ENCODE data around the gene PANX1. TPM values are rescaled to one million over a fixed set of nuclear protein-coding genes. Genes with fewer than 3 reads are reported as not detected.
"Not testable (repeated sequence)": the region's sequence is repeated elsewhere in the genome, so short reads cannot be mapped to it uniquely, and the experiment has no call there.

Gene PANX1
- polyA plus RNA-seq, 1 experiment = 52.9 TPM

- Histone ChIP-seq H3K9me3 (ENCODE audit: control insufficient read depth, insufficient read depth, low read length) (no peaks in the 10 kb centered on the region), H3K27me3 (ENCODE audit: control insufficient read depth, insufficient read depth, low read length) (no peaks in the 10 kb centered on the region), H3K27ac (ENCODE audit: low read depth, low read length) (no peak overlapping the region), H3K4me3 (ENCODE audit: low read depth, low read length) (no peak overlapping the region)
- ChIA-PET POLR2A (no interaction called here), CTCF (interaction anchor here (1.5 to 2.6 kb wide), 2 partner anchors 18 to 31 kb away, joined by 3 to 11 read pairs; no protein-coding TSS in a partner anchor)
- TF ChIP-seq CTCF (IDR thresholded peaks at IDR 0.05; ENCODE audit: low read depth, low read length) = no peak
- DNase-seq (ENCODE audit: low read depth, low spot score) = no peak
Measured at GRCh38 chr11:94153320-94153719, 24.7 kb downstream of the PANX1 start.

GRCh38 chr11:94154095-94154856, 25.6 kb downstream of the PANX1 start:
- Histone ChIP-seq H3K27ac (ENCODE audit: low read depth, low read length) (no peak overlapping the region), H3K9me3 (ENCODE audit: control insufficient read depth, insufficient read depth, low read length) (no peaks in the 10 kb centered on the region), H3K4me3 (ENCODE audit: low read depth, low read length) (no peak overlapping the region), H3K27me3 (ENCODE audit: control insufficient read depth, insufficient read depth, low read length) (no peaks in the 10 kb centered on the region)
- DNase-seq (ENCODE audit: low read depth, low spot score) = no peak
- no peak for TF ChIP-seq CTCF (IDR thresholded peaks at IDR 0.05; ENCODE audit: low read depth, low read length)
- CTCF ChIA-PET = interaction anchor here (1.5 to 2.6 kb wide), 2 partner anchors 17 to 30 kb away, joined by 3 to 11 read pairs; no protein-coding TSS in a partner anchor
- POLR2A ChIA-PET = interaction anchor here (0.8 kb wide), 1 partner anchor 23 kb away, joined by 3 read pairs; no protein-coding TSS in a partner anchor

GRCh38 chr11:94157339-94157738, 28.7 kb downstream of the PANX1 start:
- DNase-seq (ENCODE audit: low read depth, low spot score); H3K4me3 ChIP-seq (ENCODE audit: low read depth, low read length); CTCF ChIA-PET; POLR2A ChIA-PET; H3K27me3 ChIP-seq (ENCODE audit: control insufficient read depth, insufficient read depth, low read length); H3K9me3 ChIP-seq (ENCODE audit: control insufficient read depth, insufficient read depth, low read length); H3K27ac ChIP-seq (ENCODE audit: low read depth, low read length): not testable (repeated sequence)

- POLR2A ChIA-PET = no interaction called here
- CTCF ChIA-PET = interaction anchor here (1.6 kb wide), 1 partner anchor 34 kb away, joined by 5 read pairs; no protein-coding TSS in a partner anchor
Measured at GRCh38 chr11:94168882-94169281, 40.2 kb downstream of the PANX1 start.

GRCh38 chr11:94169516-94169915, 40.9 kb downstream of the PANX1 start:
- no peak overlapping the region for H3K27ac ChIP-seq (ENCODE audit: low read depth, low read length)
- DNase-seq (ENCODE audit: low read depth, low spot score) = no peak
- no peaks in the 10 kb centered on the region for H3K27me3 ChIP-seq (ENCODE audit: control insufficient read depth, insufficient read depth, low read length)
- H3K9me3 ChIP-seq (ENCODE audit: control insufficient read depth, insufficient read depth, low read length) = no peaks in the 10 kb centered on the region
- POLR2A ChIA-PET = no interaction called here
- H3K4me3 ChIP-seq (ENCODE audit: low read depth, low read length) = no peak overlapping the region
- CTCF ChIA-PET = interaction anchor here (1.6 to 4.0 kb wide), 2 partner anchors 35 to 248 kb away, joined by 5 to 46 read pairs; no protein-coding TSS in a partner anchor
- no peak for TF ChIP-seq CTCF (IDR thresholded peaks at IDR 0.05; ENCODE audit: low read depth, low read length)

More at GRCh38 chr11:94168882-94169281, 40.2 kb downstream of the PANX1 start:
- DNase-seq (ENCODE audit: low read depth, low spot score) = no peak
- Histone ChIP-seq H3K27ac (ENCODE audit: low read depth, low read length) (no peak overlapping the region), H3K27me3 (ENCODE audit: control insufficient read depth, insufficient read depth, low read length) (no peaks in the 10 kb centered on the region), H3K9me3 (ENCODE audit: control insufficient read depth, insufficient read depth, low read length) (no peaks in the 10 kb centered on the region), H3K4me3 (ENCODE audit: low read depth, low read length) (no peak overlapping the region)
- TF ChIP-seq CTCF (IDR thresholded peaks at IDR 0.05; ENCODE audit: low read depth, low read length) = no peak

Measured in AG04450 (cell line).